SK-N-MC (cell line): ENCODE results near the gene ILDR2.

Experiments used
- DNase-seq: peaks from one replicate; pipeline ENCODE4 v3.0.0-alpha.2; 2011; ENCODE audit warnings: low read depth, low spot score
- H3K27ac ChIP-seq: fragments of 200-600 bp; sonication (generic); 2 replicates; pipeline ENCODE4 v1.5.1; 2016; ENCODE audit warnings: mixed run types
- H3K36me3 ChIP-seq: fragments of 200-600 bp; sonication (generic); 2 replicates; pipeline ENCODE4 v1.6.1; 2017; ENCODE audit warnings: antibody characterized with exemption, low read length, mixed read lengths; ENCODE audit not compliant: insufficient read depth
- H3K4me3 ChIP-seq: fragments of 200-600 bp; sonication (generic); 2 replicates; pipeline ENCODE4 v1.5.1; 2016
- H3K9ac ChIP-seq: fragments of 200-600 bp; sonication (generic); 2 replicates; pipeline ENCODE4 v1.8.0; 2017; ENCODE audit warnings: mixed run types, mixed read lengths; ENCODE audit not compliant: insufficient read length
- H3K9me3 ChIP-seq: fragments of 200-600 bp; sonication (generic); 2 replicates; pipeline ENCODE4 v1.6.1; 2017; ENCODE audit warnings: low read depth, mild to moderate bottlenecking, antibody characterized with exemption, low read length, moderate library complexity, mixed read lengths
- EZH2 ChIP-seq: fragments of 200-600 bp; sonication (generic); IDR thresholded peaks from one replicate; pipeline ENCODE4 v1.6.1; 2017; ENCODE audit warnings: antibody characterized with exemption
- FOXP2 ChIP-seq: optimal IDR thresholded peaks from 2 replicates; pipeline ENCODE3; 2011; ENCODE audit warnings: mild to moderate bottlenecking, moderate library complexity; ENCODE audit not compliant: insufficient read depth; ENCODE audit errors: extremely low read length, control extremely low read depth
- POLR2AphosphoS5 ChIP-seq: IDR thresholded peaks from 2 replicates; pipeline ENCODE4 v1.6.1; 2012; ENCODE audit warnings: mild to moderate bottlenecking, low read depth, low read length, borderline replicate concordance

ILDR2 gene, protein sequence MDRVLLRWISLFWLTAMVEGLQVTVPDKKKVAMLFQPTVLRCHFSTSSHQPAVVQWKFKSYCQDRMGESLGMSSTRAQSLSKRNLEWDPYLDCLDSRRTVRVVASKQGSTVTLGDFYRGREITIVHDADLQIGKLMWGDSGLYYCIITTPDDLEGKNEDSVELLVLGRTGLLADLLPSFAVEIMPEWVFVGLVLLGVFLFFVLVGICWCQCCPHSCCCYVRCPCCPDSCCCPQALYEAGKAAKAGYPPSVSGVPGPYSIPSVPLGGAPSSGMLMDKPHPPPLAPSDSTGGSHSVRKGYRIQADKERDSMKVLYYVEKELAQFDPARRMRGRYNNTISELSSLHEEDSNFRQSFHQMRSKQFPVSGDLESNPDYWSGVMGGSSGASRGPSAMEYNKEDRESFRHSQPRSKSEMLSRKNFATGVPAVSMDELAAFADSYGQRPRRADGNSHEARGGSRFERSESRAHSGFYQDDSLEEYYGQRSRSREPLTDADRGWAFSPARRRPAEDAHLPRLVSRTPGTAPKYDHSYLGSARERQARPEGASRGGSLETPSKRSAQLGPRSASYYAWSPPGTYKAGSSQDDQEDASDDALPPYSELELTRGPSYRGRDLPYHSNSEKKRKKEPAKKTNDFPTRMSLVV

DNA sequence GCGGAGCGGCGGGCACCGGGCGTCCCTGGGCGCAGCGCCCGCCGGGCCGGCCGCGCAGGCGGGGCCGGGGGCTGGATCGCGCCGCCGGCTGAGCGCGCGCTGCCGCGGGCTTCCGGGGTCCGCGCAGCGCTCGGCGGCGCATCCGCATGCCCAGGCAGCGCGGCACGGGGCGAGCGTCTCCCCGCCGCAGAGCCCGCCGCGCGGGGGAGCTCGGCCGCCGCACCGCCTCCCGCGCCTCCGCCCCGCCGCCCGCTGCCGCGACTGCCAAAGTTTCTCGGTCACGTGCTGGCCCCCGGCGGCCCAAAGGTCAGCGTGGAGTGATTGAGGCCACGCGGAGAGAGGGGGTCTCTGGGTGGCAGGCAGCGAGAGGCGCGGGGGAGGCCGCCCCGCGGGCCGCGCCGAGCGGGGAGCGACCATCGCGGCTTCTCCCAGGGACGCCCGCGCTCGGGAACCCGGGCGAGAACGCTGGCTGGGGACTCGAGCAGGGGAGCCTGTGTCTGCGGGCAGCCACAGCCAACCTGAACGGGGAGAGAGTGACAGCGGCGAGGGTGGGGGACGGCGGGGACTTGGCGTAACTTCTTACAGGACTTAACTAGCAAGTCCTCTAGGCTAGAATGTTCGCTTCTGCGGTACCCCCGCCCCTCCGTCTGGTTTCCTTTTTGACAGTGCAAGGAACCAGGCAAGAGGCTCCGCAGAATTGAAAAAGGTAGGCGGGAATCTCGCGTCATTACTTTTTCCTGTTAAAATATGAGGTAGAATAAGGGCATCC lies at the start of gene ILDR2:
ILDR2 (minus strand) TSS at position 180 of the 769 bp plus-strand sequence. CDS start 272 bp downstream, outside the sequence.
- peak within 1 kb of the TSS; percentile 77 for H3K4me3 ChIP-seq
- TF ChIP-seq EZH2, result peak; percentile 86
- TF ChIP-seq FOXP2, result no peak
- no peak for TF ChIP-seq POLR2AphosphoS5
- no peak within 1 kb of the TSS for H3K9ac ChIP-seq
- H3K9me3 ChIP-seq, result no peaks in the 10 kb centered on the region
- no peak for DNase-seq
- H3K27ac ChIP-seq, result no peak within 1 kb of the TSS
- no peaks in the 10 kb centered on the region for H3K36me3 ChIP-seq

DNA sequence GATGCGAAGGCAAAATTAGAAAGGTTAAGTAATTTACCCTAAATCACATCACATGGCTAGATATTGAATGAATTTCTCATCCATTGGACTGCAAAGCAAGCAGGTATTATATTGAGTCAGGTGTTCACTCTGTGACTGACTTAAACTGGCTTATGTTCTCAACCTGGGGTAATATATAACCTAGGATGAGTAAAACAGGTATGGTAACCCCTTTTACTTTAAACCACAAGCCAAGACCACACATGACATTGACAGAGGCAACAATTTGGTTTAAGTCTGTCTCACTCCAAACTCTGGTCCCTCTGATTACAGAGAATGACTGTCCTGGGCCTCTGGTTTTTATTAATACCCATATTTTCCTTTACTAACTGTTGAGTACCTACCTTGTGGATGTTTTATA lies 47.0 kb upstream of the ILDR2 start:
- Histone ChIP-seq H3K9ac (no peak overlapping the region), H3K36me3 (no peaks in the 10 kb centered on the region), H3K27ac (no peak overlapping the region), H3K9me3 (no peaks in the 10 kb centered on the region), H3K4me3 (no peak overlapping the region)
- no peak for TF ChIP-seq EZH2
- no peak for TF ChIP-seq FOXP2
- TF ChIP-seq POLR2AphosphoS5, result no peak
- DNase-seq, result no peak

DNA sequence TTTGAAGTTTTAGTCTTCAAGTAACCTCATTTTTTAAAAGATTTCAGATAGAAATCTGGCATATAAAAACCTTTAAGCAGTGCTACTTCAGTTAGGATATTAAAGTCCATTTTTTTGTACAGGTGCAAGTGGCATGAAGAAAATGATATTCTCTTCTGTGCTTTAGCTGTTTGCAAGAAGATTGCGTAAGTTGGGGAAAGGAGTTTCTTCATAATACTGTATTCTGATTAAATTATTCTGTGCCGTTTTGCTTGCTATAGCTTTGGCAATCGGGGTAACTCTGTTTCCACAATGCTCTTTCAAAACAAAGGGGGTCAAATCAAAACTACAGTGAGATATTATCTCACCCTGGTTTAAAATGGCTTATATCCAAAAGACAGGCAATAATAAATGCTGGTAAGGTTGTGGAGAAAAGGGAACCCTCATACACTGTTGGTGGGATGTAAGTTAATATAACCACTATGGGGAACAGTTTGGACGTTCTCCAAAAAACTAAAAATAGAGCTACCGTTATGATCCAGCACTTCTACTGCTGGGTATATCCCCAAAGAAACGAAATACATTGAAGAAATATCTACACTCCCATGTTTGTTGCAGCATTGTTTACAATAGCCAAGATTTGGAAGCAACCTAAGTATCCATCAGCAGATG lies 40.9 kb upstream of the ILDR2 start:
- Histone ChIP-seq H3K9ac (no peak overlapping the region), H3K4me3 (no peak overlapping the region), H3K9me3 (no peaks in the 10 kb centered on the region), H3K27ac (no peak overlapping the region), H3K36me3 (no peaks in the 10 kb centered on the region)
- TF ChIP-seq POLR2AphosphoS5, result no peak
- TF ChIP-seq FOXP2, result no peak
- TF ChIP-seq EZH2, result no peak
- DNase-seq, result no peak

DNA sequence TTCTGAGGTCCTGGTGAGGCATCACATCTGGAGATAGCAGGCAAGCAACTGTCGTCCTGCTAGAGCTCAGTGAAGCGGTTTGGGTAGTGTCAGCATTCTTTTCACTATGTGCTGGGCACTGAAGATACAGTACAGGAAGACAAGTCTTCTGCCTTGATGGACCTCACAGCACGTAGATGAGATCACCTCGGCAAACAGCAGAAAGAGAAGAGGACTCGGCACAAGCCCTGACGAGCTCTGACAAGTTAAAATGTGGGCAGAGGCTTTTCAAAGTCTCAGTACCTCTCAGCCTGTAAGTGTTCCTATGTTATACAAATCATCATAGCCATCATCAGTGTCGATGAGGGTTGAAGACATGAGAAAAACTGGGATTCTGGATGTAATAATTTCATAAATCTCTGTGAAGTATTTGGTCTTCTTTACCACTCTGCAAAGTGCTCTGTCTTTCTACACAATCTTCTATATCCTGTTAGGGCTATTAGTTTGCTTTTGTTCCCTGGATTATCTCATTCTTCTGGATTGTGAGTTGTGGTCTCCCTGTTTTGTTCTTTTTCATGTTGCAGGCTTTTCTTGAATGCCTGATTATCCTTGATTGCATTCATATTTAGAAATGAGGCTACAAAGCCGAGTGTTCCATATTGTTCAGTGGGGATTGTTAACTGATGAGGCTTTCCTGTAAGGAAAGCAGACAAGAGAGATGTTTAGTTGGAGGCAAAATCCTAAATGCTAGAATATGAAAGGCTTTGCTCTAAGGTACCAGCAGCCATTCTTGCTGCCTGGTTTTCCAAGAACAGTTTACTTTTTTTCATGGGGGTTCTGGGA lies 38.0 kb upstream of the ILDR2 start:
- TF ChIP-seq POLR2AphosphoS5, result no peak
- TF ChIP-seq EZH2, result no peak
- TF ChIP-seq FOXP2, result no peak
- no peak overlapping the region for H3K27ac ChIP-seq
- H3K36me3 ChIP-seq, result no peaks in the 10 kb centered on the region
- DNase-seq, result no peak
- H3K9ac ChIP-seq, result no peak overlapping the region
- no peaks in the 10 kb centered on the region for H3K9me3 ChIP-seq
- H3K4me3 ChIP-seq, result no peak overlapping the region

DNA sequence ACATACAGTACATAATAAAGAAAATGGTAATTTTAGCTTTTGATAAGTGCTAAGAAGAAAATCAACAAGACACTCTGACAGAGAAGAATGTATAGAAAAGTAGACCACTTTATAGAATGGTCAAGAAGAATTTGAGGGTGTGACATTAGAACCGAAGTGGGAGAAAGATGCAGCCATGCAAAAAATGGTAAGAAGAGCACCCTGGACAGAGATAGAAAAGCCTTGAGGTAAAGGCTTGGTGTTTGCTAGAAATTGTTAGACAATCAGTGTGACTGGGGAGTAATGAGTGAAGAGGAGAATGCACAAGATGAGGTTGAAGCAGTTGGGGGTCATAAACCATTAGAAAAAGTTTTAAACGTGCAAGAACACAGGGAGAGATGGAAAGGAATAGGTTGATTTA lies 37.2 kb upstream of the ILDR2 start:
- no peak for DNase-seq
- Histone ChIP-seq H3K9me3 (no peaks in the 10 kb centered on the region), H3K4me3 (no peak overlapping the region), H3K27ac (no peak overlapping the region), H3K36me3 (no peaks in the 10 kb centered on the region), H3K9ac (no peak overlapping the region)
- no peak for TF ChIP-seq POLR2AphosphoS5

DNA sequence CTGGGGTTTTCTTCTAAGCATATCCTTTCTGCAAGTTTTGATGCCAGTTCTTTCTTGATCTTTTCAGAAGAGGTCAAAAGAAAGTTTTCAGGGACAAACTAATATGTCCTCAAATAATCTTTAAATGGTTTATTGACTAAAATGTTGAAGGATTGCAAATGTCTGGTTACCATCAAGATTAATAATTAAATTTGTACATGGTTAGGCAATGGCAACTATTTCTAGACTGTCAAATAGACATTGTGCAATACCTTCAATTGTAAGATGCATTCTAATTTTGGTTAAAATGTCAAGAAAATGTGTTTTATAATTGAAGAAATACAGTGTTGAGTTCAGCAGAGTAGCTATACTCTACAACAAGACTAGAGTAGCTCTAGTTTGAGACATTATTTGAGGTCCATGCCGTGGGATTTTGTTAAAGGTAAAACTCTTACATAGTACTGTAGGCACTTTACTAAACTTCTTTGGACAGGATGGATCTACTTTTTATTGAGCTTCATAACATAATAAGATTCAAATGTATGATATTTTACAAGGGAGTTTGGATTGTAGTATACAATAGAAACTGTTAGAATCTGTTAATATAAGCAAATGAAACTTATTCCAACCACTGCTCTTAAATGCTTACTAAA lies 36.3 kb upstream of the ILDR2 start:
- Histone ChIP-seq H3K27ac (no peak overlapping the region), H3K9ac (no peak overlapping the region), H3K36me3 (no peaks in the 10 kb centered on the region), H3K4me3 (no peak overlapping the region), H3K9me3 (no peaks in the 10 kb centered on the region)
- no peak for DNase-seq
- TF ChIP-seq POLR2AphosphoS5, result no peak
- TF ChIP-seq FOXP2, result no peak
- no peak for TF ChIP-seq EZH2

DNA sequence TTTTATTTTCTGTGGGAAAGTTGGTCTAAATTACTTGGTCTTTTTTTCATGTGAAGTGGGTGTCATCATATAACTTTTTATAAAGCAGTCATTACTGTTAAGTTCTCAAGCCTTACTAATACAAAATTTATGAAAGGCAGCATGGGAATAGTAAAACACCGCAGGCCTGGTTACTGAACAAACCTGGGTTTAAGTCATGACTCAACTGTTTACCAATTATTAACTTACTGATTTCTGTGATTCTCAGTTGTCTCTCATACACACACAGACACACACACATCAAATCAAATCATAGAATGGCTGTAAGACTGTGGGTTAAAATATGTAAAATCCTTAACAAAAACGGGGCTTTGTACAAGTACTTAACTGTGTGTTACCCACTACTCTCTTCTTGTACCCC lies 28.4 kb upstream of the ILDR2 start:
- TF ChIP-seq POLR2AphosphoS5 (no peak), EZH2 (no peak)
- no peak overlapping the region for H3K27ac ChIP-seq
- no peak for DNase-seq
- no peaks in the 10 kb centered on the region for H3K9me3 ChIP-seq
- H3K36me3 ChIP-seq, result no peaks in the 10 kb centered on the region
- H3K4me3 ChIP-seq, result no peak overlapping the region
- no peak overlapping the region for H3K9ac ChIP-seq
